Neural cell (in vitro differentiated cells): ENCODE results near the gene TRPM1.

ENCODE experiments used
- EP300 ChIP-seq: fragments of 450-650 bp; conservative IDR thresholded peaks from 2 replicates; pipeline ENCODE4 v1.6.1; 2014; ENCODE audit warnings: antibody characterized with exemption, mild to moderate bottlenecking, moderate library complexity; ENCODE audit not compliant: poor library complexity, severe bottlenecking
- EZH2 ChIP-seq: fragments of 200-600, 300-800 bp; shearing (Covaris generic), sonication (generic); IDR thresholded peaks from 2 replicates; pipeline ENCODE4 v1.6.1; 2014; ENCODE audit warnings: antibody characterized with exemption, low read length, borderline replicate concordance, mild to moderate bottlenecking; ENCODE audit not compliant: insufficient read depth, poor library complexity, severe bottlenecking
- POLR2AphosphoS5 ChIP-seq: IDR thresholded peaks from 2 replicates; pipeline ENCODE4 v1.6.1; 2012
- TF ChIP-seq, protein P1 (sequence below): fragments of 450-650 bp; IDR thresholded peaks from 2 replicates; pipeline ENCODE4 v1.5.1; 2014; ENCODE audit warnings: antibody characterized with exemption, mild to moderate bottlenecking, moderate library complexity; ENCODE audit not compliant: poor library complexity, severe bottlenecking

- TF ChIP-seq, protein P1, sequence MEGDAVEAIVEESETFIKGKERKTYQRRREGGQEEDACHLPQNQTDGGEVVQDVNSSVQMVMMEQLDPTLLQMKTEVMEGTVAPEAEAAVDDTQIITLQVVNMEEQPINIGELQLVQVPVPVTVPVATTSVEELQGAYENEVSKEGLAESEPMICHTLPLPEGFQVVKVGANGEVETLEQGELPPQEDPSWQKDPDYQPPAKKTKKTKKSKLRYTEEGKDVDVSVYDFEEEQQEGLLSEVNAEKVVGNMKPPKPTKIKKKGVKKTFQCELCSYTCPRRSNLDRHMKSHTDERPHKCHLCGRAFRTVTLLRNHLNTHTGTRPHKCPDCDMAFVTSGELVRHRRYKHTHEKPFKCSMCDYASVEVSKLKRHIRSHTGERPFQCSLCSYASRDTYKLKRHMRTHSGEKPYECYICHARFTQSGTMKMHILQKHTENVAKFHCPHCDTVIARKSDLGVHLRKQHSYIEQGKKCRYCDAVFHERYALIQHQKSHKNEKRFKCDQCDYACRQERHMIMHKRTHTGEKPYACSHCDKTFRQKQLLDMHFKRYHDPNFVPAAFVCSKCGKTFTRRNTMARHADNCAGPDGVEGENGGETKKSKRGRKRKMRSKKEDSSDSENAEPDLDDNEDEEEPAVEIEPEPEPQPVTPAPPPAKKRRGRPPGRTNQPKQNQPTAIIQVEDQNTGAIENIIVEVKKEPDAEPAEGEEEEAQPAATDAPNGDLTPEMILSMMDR, result no peak
- TF ChIP-seq POLR2AphosphoS5 (no peak), EP300 (no peak), EZH2 (no peak)
Observed at GRCh38 chr15:31116423-31117030, 15.0 kb upstream of the TRPM1 start.
